BJ (cell line): ENCODE data around the gene ANO8. TPM values are rescaled to one million over a fixed set of nuclear protein-coding genes. Genes with fewer than 3 reads are reported as not detected.

Experiments used
- CTCF ChIA-PET: fragments of 350-600 bp; formaldehyde crosslinking; extraction: SDS; loops from one replicate; lab custom pipeline; 2021; ENCODE audit warnings: antibody characterized with exemption, inconsistent platforms; lab: Yijun Ruan, JAX
- POLR2A ChIA-PET: fragments of 300-600 bp; sonication (Branson Sonifier 250); formaldehyde crosslinking; extraction: SDS; loops from one replicate; lab custom pipeline; 2021; ENCODE audit warnings: antibody characterized with exemption; lab: Charles Lee
- DNase-seq: peaks from one replicate; pipeline ENCODE4 v3.0.0-alpha.2; 2011; ENCODE audit warnings: low read depth
- H3K27me3 ChIP-seq: 2 replicates; pipeline ENCODE4 v1.6.0; 2011; ENCODE audit warnings: low read length; ENCODE audit not compliant: control insufficient read depth, insufficient read depth
- H3K36me3 ChIP-seq: 2 replicates; pipeline ENCODE4 v1.5.1; 2011; ENCODE audit warnings: low read length; ENCODE audit not compliant: control insufficient read depth, insufficient read depth
- H3K4me3 ChIP-seq: 2 replicates; pipeline ENCODE4 v1.5.1; 2011; ENCODE audit warnings: low read depth, mild to moderate bottlenecking, control low read depth, low read length
- polyA plus RNA-seq: library from polyadenylated mRNA; depleted of rRNA; stranded (reverse); fragments of >200 nt; gene quantifications from 2 replicates; pipeline ENCODE4 v1.2.3, GENCODE V29; 2011
- TF ChIP-seq, protein P1 (sequence below): IDR thresholded peaks from 2 replicates; pipeline ENCODE4 v1.5.1; 2011; ENCODE audit warnings: low read depth, mild to moderate bottlenecking, control low read depth, inconsistent platforms, low read length, moderate library complexity; ENCODE audit not compliant: insufficient read depth

ANO8 gene
- polyA plus RNA-seq, 1 experiment, result 1.9 TPM

DNA sequence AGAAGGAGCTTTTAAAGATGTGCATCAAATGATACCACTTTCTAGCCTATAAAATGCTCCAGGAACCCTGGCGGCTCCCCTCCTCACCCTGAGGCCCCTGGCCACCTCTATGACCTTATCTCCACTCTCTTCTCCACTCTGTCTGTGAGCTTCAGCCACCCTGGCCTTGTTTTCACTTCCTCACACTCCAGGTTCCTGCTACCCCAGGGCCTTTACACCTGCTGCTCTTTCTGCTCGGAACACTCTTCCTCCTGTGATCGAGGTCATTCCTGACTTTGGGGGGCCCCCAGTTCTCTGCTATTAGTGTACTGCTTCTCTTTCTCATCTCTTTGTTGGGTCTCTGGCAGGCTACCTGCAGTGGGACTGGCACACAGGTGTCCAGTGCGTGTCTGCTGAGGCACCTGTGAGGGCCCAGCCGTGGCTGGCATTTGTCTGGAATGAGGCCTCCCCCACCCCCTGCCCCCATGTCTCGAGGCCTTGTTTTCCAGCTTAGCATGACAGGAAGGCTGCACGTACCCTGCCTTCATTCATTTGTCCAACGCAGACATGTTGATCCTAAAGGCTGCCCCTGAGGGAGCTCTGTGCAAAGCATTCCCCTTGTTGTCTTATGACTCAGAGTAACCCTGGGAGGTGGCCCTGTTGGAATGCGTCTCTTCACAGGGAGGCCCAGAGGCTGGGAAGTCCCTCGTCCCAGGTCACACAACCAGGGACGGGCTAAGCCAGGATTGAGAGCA lies 23.0 kb downstream of the ANO8 start:
- DNase-seq, result no peak
- H3K36me3 ChIP-seq, result peaks cover 16% of the 10 kb centered on the region
- no peak overlapping the region for H3K4me3 ChIP-seq
- ChIA-PET CTCF (interaction anchor here (1.1 kb wide), 1 partner anchor 74 kb away, joined by 5 read pairs; no protein-coding TSS in a partner anchor), POLR2A (no interaction called here)
- no peaks in the 10 kb centered on the region for H3K27me3 ChIP-seq
- TF ChIP-seq, protein P1, sequence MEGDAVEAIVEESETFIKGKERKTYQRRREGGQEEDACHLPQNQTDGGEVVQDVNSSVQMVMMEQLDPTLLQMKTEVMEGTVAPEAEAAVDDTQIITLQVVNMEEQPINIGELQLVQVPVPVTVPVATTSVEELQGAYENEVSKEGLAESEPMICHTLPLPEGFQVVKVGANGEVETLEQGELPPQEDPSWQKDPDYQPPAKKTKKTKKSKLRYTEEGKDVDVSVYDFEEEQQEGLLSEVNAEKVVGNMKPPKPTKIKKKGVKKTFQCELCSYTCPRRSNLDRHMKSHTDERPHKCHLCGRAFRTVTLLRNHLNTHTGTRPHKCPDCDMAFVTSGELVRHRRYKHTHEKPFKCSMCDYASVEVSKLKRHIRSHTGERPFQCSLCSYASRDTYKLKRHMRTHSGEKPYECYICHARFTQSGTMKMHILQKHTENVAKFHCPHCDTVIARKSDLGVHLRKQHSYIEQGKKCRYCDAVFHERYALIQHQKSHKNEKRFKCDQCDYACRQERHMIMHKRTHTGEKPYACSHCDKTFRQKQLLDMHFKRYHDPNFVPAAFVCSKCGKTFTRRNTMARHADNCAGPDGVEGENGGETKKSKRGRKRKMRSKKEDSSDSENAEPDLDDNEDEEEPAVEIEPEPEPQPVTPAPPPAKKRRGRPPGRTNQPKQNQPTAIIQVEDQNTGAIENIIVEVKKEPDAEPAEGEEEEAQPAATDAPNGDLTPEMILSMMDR, result no peak

DNA sequence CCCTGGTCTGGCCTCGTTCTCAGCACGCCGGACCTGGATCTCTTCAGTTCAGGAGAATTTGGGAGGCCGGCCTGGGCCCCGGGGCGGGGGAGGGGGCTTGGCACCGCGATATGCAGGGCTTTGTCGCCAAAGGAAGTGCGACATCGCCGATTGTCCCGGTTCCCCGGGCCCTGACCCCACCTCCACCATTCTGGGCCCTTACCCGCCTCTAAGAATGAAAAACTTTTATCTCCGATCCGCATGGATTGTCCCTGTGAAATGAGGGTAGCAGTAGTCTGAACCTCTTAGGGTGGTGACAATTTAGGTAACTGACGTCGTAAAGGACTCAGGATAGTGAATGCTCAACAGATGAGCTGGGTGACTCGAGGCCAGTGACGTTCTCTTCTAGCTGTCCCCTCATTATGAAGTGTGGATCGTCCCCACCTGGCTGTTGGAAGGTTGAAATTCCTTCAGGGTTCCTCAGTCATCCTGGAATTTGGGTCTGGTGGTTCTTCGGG lies 24.6 kb downstream of the ANO8 start:
- ChIA-PET POLR2A (no interaction called here), CTCF (no interaction called here)
- TF ChIP-seq, protein P1, result no peak
- no peaks in the 10 kb centered on the region for H3K27me3 ChIP-seq
- H3K4me3 ChIP-seq, result peak overlapping the region; percentile 83
- H3K36me3 ChIP-seq, result peaks cover 10% of the 10 kb centered on the region
- no peak for DNase-seq

DNA sequence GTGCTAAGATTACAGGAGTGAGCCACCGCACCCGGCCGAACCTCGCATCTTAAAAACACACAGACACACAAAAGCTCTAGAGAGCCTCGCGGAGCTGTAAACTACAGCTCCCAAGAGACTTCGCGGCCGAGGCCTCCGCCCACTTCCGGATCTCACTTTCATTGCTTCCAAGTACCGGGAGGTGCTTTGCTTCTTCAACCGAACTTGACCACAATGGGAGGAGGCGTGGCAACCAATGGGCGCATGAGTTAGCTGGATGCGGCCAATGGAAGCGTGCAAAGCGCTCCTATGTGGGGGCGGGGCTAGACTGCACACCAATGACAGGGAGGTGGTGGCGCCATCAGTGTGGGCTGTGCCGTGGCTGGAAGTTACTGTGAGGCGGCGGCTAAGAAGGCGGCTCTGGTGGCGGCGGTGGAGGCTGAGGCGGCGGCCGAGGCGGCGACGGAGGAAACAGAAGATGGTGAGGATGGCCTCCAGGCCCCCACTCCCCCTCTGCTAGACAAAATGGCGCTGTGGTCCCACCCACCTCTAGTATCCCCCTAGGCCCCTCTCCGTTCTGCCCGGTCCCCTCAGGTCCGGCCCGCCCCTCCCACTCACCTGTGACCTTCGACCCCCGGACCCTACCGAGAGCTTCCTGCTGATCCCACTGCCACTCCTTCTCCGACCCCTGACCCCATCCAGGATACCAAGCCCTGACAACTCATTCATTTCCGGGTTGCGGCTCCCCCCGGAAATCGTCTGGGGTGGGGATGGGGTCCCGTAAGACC lies 25.3 kb downstream of the ANO8 start, which contains the start of gene DDA1:
Gene DDA1, plus strand, starts transcription at position 366 of the 767 bp plus-strand sequence. Its CDS starts 92 bp downstream, at position 458.
- Histone ChIP-seq H3K36me3 (peaks cover 6% of the 10 kb centered on the region), H3K4me3 (peak within 1 kb of the TSS; percentile 83), H3K27me3 (no peaks in the 10 kb centered on the region)
- ChIA-PET POLR2A (interaction anchor here (0.6 to 0.7 kb wide), 3 partner anchors 42 to 253 kb away, joined by 3 to 16 read pairs (median 3); partner anchors contain the start of gene BABAM1), CTCF (interaction anchor here (1.1 kb wide), 1 partner anchor 14 kb away, joined by 4 read pairs; no protein-coding TSS in a partner anchor)
- TF ChIP-seq, protein P1, result no peak
- DNase-seq, result peak; percentile 99

DNA sequence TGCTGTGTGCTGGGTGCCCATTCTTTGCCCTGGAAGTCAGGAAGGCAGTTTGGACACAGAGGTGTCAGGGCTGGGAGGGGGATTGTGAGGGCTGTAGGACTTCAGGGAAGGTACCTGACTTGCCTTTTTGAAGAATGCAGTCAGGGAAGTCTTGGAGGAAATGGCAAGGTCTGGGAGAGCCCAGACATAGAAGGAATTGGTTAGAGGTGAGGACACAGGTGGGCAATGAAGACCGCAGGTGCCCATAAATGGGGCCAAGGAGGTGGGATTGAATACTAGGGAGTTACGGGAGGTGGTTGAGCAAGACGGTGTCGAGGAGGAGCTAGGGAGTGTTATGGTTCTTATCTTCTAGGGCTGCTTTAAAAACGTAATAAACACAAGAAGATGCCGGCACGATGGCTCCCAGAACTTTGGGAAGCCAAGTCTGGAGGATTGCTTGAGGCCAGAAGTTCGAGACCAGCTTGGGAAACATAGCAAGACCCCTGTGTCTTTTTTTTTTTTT lies 26.7 kb downstream of the ANO8 start:
- Histone ChIP-seq H3K36me3 (no peaks in the 10 kb centered on the region; the same call in 1 of the 2 replicates), H3K27me3 (no peaks in the 10 kb centered on the region), H3K4me3 (no peak overlapping the region)
- ChIA-PET CTCF (interaction anchor here (0.5 to 5.0 kb wide), 3 partner anchors 16 to 227 kb away, joined by 3 to 16 read pairs (median 3); no protein-coding TSS in a partner anchor), POLR2A (no interaction called here)
- no peak for DNase-seq
- TF ChIP-seq, protein P1, result no peak
